GM18519 (cell line): ENCODE measurements around the gene CENPE.
A peak's percentile ranks its signal among the peaks of the same experiment; 100 is the strongest.

Experiments
- ATAC-seq: cut with Tn5 transposase; IDR thresholded peaks from one replicate; pipeline ENCODE4 v1.9.1; 2021; ENCODE audit warnings: mild to moderate bottlenecking, moderate library complexity; ENCODE audit not compliant: unreplicated experiment, low FRiP score

The CENPE gene

DNA sequence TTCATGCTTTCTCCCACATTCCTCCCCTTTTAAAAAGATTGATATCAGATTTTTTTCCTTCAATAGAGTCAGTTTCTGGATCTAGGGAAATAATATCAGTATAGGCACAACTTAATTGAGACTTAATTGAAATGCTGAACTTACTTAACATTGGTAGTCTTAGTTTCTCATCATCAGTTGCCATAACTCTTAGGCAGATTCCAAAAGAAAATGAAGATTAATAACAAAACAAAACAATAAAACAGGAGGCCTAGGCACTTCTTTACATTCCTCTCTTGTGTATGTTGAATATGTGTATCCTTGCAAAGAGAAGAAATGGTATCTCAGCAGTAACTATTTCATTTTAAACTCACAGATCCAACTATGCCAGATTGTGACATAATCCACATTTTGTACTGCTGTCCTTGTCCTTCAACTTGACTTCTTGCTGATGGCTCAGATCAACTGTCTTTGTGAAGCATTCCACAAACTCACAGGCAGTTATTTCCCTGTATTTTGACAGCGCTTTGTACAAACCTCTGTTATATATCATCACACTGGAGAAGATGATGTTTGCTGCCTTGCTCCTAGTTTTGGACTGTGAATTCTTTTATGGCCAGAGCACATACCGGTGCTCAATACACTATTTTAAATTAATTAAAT, 112.5 kb downstream of the CENPE start:
- no peak for ATAC-seq

DNA sequence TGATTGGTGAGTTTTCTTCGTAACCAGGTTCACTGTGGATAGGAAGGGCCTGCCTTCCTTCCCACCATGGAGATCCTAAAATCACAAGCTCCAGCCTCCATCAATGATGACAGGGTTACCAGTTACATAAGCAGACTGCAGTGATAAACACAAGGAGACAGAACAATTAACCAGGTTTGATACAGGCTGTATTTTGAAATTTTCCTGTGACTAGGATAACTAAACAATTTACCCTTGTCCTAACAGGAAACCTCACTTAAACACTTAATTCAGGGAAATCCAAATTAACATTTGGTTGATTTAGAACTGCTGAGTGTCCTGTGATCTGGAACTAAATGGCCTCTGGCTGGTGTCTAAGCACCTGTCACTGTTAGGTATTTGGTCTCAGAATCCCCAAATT, 118.5 kb downstream of the CENPE start:
- no peak for ATAC-seq

DNA sequence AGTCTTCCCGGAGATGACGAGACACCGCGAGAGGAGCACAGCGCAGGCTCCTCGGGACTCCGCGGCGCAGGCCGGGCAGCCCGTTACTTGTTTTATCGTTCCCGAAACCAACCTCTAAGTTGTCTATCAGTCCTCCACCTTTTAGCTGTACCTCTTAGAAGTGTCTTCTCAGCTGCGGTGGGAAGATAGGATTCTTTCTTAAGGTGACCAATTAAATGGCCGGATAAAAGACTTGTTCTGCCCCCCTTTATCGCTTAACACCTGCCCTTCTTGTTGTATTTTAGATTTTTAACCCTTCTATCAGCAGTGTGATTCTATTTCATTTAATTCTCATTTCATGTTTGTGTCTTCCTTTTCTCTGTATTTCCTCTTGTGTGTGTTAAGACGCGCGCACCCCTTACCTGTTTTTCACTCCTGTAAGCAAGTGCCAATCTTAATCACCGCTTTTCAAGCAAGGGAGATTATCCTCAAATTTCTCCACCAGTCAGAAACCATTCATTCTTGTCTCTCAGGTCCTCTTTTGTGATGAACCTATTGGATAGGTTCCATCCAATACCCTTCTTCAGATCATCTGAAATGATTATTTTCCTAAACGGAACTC, 121.3 kb downstream of the CENPE start, which contains the start of gene SLC9B2:
TSS of gene SLC9B2 (minus strand) at position 15 of the 601 bp plus-strand sequence. CDS start 9,211 bp downstream, outside the sequence.
- ATAC-seq, result peak; percentile 25

DNA sequence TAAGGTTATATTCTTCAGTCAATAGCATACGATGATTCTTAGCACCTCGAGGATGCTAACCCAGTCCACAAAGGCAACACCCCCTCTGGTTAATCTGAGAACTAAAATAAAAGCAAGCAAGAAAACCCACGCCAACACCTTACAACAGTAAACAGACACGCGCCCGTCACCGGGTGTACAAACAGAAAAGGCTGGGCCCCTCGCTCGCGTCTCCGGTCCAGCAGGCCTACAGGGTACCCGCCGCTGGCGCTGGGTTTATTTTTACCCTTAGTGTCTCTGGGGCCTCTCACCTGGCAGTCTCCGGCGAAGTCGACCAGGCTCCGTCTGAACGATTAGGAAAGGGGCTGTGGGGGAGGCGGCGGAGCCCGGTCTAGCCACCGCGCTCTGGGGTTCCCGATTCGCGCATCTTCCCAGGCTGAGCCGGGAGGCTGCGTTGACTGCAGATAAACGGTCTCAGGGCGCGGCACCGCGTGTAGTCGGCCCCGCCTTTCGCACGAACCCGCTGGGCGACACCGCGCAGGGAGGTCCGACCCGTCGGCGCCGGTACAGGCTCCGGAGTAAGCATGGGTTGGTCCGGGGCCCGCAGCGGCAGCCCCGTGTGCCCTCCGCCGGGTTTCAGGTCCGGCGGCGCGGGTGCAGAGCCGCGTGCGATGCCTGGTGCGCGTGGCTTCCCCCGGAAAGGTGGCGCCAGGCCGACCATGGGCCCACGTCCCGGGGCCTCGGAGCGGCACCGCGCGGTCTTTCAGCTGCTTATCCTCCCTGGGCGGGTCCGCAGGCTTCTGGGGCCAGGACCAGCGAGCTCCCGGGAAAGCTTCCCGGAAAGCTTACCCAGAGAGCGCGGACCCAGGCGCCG, 122.0 kb downstream of the CENPE start:
- peak; percentile 35 for ATAC-seq

DNA sequence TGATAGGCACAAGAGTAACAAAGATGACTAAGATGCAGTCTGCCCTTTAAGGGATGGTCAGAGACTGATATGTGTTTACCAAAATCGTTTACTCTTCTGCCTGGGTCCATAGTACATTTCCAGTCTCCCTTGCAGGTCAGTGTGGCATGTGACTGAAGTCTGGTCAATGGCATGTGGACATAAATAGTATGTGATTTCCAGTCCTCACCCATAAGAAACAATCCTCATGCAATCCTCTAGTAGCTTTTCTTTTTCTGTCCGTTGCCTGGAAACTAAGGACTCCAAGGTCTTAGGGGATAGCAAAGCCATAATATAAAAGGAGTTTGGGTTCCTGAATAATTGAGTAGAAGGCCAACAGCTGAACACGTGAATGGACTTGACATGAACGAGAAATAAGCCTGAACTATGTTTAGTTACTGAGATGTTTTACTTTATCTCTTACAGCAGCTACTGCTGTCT, 122.7 kb downstream of the CENPE start:
- no peak for ATAC-seq

DNA sequence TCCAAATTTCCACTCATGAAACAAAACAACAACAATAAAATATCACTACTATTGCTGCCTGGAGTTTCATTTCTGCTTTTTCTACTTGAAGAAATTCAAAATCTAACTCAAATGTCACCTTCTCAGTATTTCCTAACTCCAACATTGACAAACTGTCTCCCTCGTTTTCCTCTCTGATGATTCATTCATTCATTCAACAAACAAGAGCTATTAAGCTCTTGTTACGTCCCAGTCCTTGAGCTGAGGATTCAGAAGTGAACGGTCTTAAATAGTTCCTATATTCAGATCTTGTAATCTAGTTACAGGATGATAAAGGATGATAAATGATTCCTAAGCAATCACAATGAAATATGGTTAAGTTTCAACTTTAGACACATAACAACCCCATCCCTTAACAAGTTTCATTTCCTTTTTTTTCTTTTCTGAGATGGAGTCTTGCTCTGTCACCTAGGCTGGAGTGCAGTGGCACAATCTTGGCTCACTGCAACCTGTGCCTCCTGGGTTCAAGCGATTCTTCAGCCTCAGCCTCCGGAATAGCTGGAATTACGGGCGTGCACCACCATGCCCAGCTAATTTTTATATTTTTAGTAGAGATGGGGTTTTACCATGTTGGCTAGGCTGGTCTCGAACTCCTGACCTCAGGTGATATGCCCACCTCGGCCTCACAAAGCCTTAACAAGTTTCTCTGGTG, 123.3 kb downstream of the CENPE start:
- peak; percentile 34 for ATAC-seq

DNA sequence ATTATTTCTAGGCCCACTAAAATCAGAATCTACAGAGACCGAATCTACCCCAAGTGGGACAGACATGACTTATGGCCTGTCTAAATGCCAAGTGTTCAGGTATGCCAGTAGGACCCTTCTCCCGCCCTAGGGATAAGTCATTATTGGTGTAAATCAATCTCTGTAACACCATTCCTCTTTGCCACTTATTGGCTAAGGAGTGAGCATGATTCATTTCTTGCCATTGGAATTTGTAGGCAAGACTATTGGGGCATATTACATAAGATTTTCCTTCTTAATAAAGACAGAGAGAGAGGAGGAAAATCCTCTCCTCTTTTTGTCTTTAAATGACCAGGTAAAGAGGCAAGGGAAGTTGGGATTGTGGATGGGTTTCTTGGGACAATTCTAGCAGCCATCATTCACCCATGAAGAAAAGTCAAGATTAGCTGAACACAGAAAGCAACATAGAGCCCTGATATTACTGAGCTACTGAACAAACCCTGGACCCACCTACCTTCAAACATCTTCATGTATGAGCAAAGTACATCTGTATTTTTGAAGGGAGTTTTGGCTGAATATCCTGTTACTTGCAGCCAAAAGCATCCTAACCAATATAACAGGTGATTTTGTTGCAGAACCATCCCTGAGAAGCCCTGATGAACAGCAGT, 124.2 kb downstream of the CENPE start:
- no peak for ATAC-seq

DNA sequence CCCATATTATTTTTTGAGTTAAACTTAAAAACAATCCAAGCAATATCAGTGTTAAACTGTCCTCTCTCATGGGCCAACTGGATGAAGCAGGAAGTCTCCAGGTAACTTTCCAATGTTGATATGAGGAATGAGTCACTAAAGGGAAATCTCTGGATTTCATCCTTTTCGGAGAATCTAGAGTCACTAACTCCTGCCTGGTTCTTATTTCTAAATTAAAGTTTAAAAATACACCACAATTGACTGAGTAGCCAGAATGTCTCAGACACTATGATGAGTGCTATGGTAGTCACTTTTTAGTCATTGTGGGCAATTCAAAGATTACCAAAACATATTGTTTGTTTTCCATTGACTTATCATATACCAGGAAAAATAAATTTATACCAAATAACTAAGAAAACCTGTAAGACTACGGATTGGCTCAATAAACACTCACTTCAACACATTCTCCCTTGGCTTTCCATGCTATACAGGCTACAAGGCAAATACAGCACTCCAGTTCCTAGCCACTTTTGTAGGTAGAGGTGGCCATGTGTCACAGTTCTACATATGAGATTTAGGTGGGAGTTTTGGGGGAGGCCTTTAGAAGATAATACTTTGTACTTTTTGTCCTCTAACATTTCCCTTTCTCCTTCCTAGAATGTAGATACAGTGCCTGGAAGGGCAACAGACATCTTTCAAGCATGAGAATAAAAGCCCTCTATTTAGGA, 130.1 kb downstream of the CENPE start:
- no peak for ATAC-seq

DNA sequence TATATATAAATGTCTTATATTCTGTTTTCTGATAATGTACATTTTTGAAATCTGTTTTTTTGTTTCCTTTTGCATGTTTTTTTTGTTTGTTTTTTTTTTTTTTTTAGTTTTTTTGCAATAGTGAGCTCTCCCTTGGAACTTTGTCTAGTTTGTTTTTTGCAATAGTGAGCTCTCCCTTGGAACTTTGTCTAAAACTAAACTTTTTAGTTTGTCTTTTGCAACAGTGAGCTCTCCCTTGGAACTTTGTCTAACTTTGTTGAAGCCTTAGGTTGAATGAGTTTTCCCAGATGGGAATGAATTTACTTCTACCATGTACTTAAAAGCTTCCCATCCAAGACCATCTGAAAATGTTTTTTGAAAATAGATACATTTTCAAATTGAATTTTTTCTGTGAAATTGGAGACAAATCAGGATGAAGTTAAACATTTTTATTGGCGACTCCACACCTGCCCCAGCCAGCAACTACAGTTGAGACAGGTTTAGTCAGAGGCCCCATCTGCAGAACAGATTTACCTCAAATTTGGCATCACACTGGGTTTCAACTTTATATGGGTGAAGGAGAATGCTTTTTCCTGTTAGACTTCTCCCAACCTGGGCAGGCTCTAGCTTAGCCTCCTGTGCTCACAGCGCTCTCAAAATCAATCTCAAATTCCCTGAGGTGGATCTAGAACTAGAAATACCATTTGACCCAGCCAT, 137.5 kb downstream of the CENPE start:
- ATAC-seq, result no peak
